Gastrocnemius medialis (tissue), 4 donors: ENCODE results near the gene ZPLD1. TPM values are rescaled to one million over a fixed set of nuclear protein-coding genes. Genes with fewer than 3 reads are reported as not detected.

ENCODE experiments used
- ATAC-seq, 2 donors: fragments of 150-250 bp; one replicate each; pipeline ENCODE4 v1.9.1; 2016
- DNase-seq, 2 donors: peaks; one replicate each; pipeline ENCODE4 v3.0.0-alpha.2; 2019
- H3K27ac ChIP-seq, 4 donors: fragments of 200-600 bp; sonication (generic); 1 replicate in 1 of 4; 2 replicates in 3 of 4; pipeline ENCODE4 v1.5.1; 2016 to 2018; ENCODE audit warnings: mild to moderate bottlenecking in 2 of 4, moderate library complexity in 1 of 4
- H3K27me3 ChIP-seq, 3 donors: fragments of 200-600 bp; sonication (generic) in 2 of 3; 1 replicate in 1 of 3; 2 replicates in 2 of 3; pipeline versions ENCODE4 v1.5.1 to v1.6.0; 2016 to 2019; ENCODE audit warnings: mild to moderate bottlenecking in 1 of 3, moderate library complexity in 1 of 3
- H3K36me3 ChIP-seq, 2 donors: fragments of 200-600 bp; sonication (generic) in 1 of 2; one replicate each; pipeline ENCODE4 v1.5.1; 2017 to 2018
- H3K4me1 ChIP-seq, 2 donors: fragments of 200-600 bp; sonication (generic) in 1 of 2; one replicate each; pipeline ENCODE4 v1.5.1; 2016 to 2017; ENCODE audit warnings: mild to moderate bottlenecking in 2 of 2
- H3K4me3 ChIP-seq, 4 donors: fragments of 200-600 bp; sonication (generic) in 3 of 4; 1 replicate in 1 of 4; 2 replicates in 3 of 4; pipeline ENCODE4 v1.5.1; 2016 to 2019; ENCODE audit warnings: mild to moderate bottlenecking in 2 of 4
- H3K9me3 ChIP-seq, 3 donors: fragments of 200-600 bp; sonication (generic) in 2 of 3; 1 replicate in 1 of 3; 2 replicates in 2 of 3; pipeline ENCODE4 v1.5.1; 2016 to 2019
- CTCF ChIP-seq, 5 experiments: fragments of 450-650 bp in 3 of 5; fragments of 200-600 bp in 2 of 5; sonication (generic) in 2 of 5; IDR thresholded peaks in 4 of 5; conservative IDR thresholded peaks in 1 of 5; 1 replicate in 4 of 5; 2 replicates in 1 of 5; pipeline ENCODE4 v1.5.1; 2016 to 2019; ENCODE audit warnings: antibody characterized with exemption in 5 of 5, mild to moderate bottlenecking in 3 of 5, moderate library complexity in 3 of 5
- POLR2A ChIP-seq, 2 donors: fragments of 450-650 bp; IDR thresholded peaks; one replicate each; pipeline ENCODE4 v1.6.1; 2017; ENCODE audit warnings: antibody characterized with exemption in 2 of 2, mild to moderate bottlenecking in 2 of 2, moderate library complexity in 2 of 2
- in situ Hi-C, 4 donors: fragments of 200-750 bp; cut with MboI; loops; one replicate each; pipeline versions ENCODE4 v1.15.0 to v1.8.0; 2017; ENCODE audit warnings: low sequenced_read_pairs in 4 of 4
- intact Hi-C: fragments of 100-400 bp; cut with DNase I; formaldehyde crosslinking; loops from one replicate; pipeline ENCODE4 v1.15.1; 2023; ENCODE audit warnings: low total_unique reads
- total RNA-seq, 4 donors: library from RNA; depleted of rRNA; stranded (reverse); fragments of >200 nt; gene quantifications; one replicate each; pipeline versions ENCODE4 v1.1.0 to v1.2.3, GENCODE V29; 2016

Gene ZPLD1
- total RNA-seq, 4 donors from 2014 or later: 0.07 to 0.09 TPM; not detected in 2

GRCh38 chr3:102398176-102398575 is 36.6 kb upstream of the ZPLD1 start:
- ATAC-seq (no peak), DNase-seq (no peak)
- H3K9me3 ChIP-seq: no peaks in the 10 kb centered on the region
- no peaks in the 10 kb centered on the region for H3K27me3 ChIP-seq
- H3K4me3 ChIP-seq: no peak overlapping the region
- no peak overlapping the region for H3K27ac ChIP-seq
- no peaks in the 10 kb centered on the region for H3K4me1 ChIP-seq
- H3K36me3 ChIP-seq: no peaks in the 10 kb centered on the region
- intact Hi-C loops (no loop called here), in situ Hi-C loops (no loop called here)
- no peak for TF ChIP-seq CTCF (IDR thresholded peaks at IDR 0.05 in 4 of 5, conservative IDR thresholded peaks at IDR 0.05 in 1 of 5)

- in situ Hi-C loops: no loop called here
These were observed 36.1 kb upstream of the ZPLD1 start for GRCh38 chr3:102398666-102399065.

GRCh38 chr3:102400142-102400541 is 34.7 kb upstream of the ZPLD1 start:
- no peak overlapping the region for H3K27ac ChIP-seq
- DNase-seq: no peak
- intact Hi-C loops (no loop called here), in situ Hi-C loops (no loop called here)
- no peaks in the 10 kb centered on the region for H3K27me3 ChIP-seq
- H3K36me3 ChIP-seq: no peaks in the 10 kb centered on the region
- H3K9me3 ChIP-seq: no peaks in the 10 kb centered on the region
- H3K4me1 ChIP-seq: no peaks in the 10 kb centered on the region
- ATAC-seq: no peak
- no peak overlapping the region for H3K4me3 ChIP-seq
- TF ChIP-seq CTCF (IDR thresholded peaks at IDR 0.05 in 4 of 5, conservative IDR thresholded peaks at IDR 0.05 in 1 of 5) (no peak), POLR2A (IDR thresholded peaks at IDR 0.05) (no peak)

More at GRCh38 chr3:102398666-102399065, 36.1 kb upstream of the ZPLD1 start:
- H3K9me3 ChIP-seq: no peaks in the 10 kb centered on the region
- no peak overlapping the region for H3K4me3 ChIP-seq
- DNase-seq: no peak
- intact Hi-C loops: no loop called here
- TF ChIP-seq CTCF (IDR thresholded peaks at IDR 0.05 in 4 of 5, conservative IDR thresholded peaks at IDR 0.05 in 1 of 5) (no peak), POLR2A (IDR thresholded peaks at IDR 0.05) (no peak)
- no peak for ATAC-seq
- no peaks in the 10 kb centered on the region for H3K4me1 ChIP-seq
- no peak overlapping the region for H3K27ac ChIP-seq
- no peaks in the 10 kb centered on the region for H3K36me3 ChIP-seq
- H3K27me3 ChIP-seq: no peaks in the 10 kb centered on the region

- no peaks in the 10 kb centered on the region for H3K9me3 ChIP-seq
- ATAC-seq: no peak
- H3K4me1 ChIP-seq: no peaks in the 10 kb centered on the region
- in situ Hi-C loops: no loop called here
- no peaks in the 10 kb centered on the region for H3K27me3 ChIP-seq
- H3K36me3 ChIP-seq: no peaks in the 10 kb centered on the region
- no peak for DNase-seq
- intact Hi-C loops: no loop called here
- H3K4me3 ChIP-seq: no peak overlapping the region
- TF ChIP-seq POLR2A (IDR thresholded peaks at IDR 0.05) (no peak), CTCF (IDR thresholded peaks at IDR 0.05 in 4 of 5, conservative IDR thresholded peaks at IDR 0.05 in 1 of 5) (no peak)
- no peak overlapping the region for H3K27ac ChIP-seq
These were observed 34.0 kb upstream of the ZPLD1 start for GRCh38 chr3:102400766-102401165.

GRCh38 chr3:102410616-102411015 is 24.2 kb upstream of the ZPLD1 start:
- ATAC-seq (no peak), DNase-seq (no peak)
- Histone ChIP-seq H3K27ac (no peak overlapping the region), H3K9me3 (no peaks in the 10 kb centered on the region), H3K36me3 (no peaks in the 10 kb centered on the region), H3K4me1 (no peaks in the 10 kb centered on the region), H3K27me3 (no peaks in the 10 kb centered on the region), H3K4me3 (no peak overlapping the region)
- intact Hi-C loops: no loop called here
- TF ChIP-seq POLR2A (IDR thresholded peaks at IDR 0.05) (no peak), CTCF (IDR thresholded peaks at IDR 0.05 in 4 of 5, conservative IDR thresholded peaks at IDR 0.05 in 1 of 5) (no peak)
- in situ Hi-C loops: no loop called here
